K562 (cell line): ENCODE data around the gene EXOSC9. TPM values are rescaled to one million over a fixed set of nuclear protein-coding genes. Genes with fewer than 3 reads are reported as not detected.

ENCODE experiments used
- ATAC-seq: fragments of 200-7000 bp; cut with Tn5 transposase; 3 replicates; pipeline ENCODE4 v1.9.1; 2020; ENCODE audit warnings: moderate library complexity
- BruUV-seq: library from RNA; stranded (reverse); fragments of 400-500 nt; replicated peaks from 2 replicates; lab custom pipeline; 2021; lab: Mats Ljungman, UMichigan
- CTCF ChIA-PET: fragments of 300-600 bp; formaldehyde crosslinking; extraction: SDS; loops from one replicate; lab custom pipeline; 2021; ENCODE audit warnings: low intra/inter-chr PET ratio; lab: Yijun Ruan, JAX
- POLR2A ChIA-PET: fragments of 300-600, 350-650 bp; sonication (Branson Sonifier 250); formaldehyde crosslinking; extraction: SDS; loops from one replicate; lab custom pipeline; 2021; ENCODE audit warnings: antibody characterized with exemption, inconsistent platforms; lab: Yijun Ruan, JAX
- DNase-seq, 4 experiments: peaks; one replicate each; pipeline versions ENCODE4 v3.0.0 to v3.0.0-alpha.2; 2011 to 2018; ENCODE audit warnings: low spot score in 3 of 4, mixed read lengths in 3 of 4; ENCODE audit errors: extremely low read depth in 1 of 4
- FAIRE-seq: peaks from 2 replicates; lab custom pipeline; 2011; peaks lifted over from hg19 to GRCh38; lab: Jason Lieb, UNC
- H2AFZ ChIP-seq: 2 replicates; pipeline ENCODE4 v1.6.0; 2011; ENCODE audit warnings: low read depth, low read length, control low read depth, inconsistent platforms
- H3K27ac ChIP-seq: fragments of 200-600 bp; 3 replicates; pipeline ENCODE4 v1.8.0; 2011; ENCODE audit warnings: low read depth, mild to moderate bottlenecking, control low read depth, inconsistent platforms, low read length, moderate library complexity, mixed read lengths; ENCODE audit errors: extremely low read depth
- H3K27me3 ChIP-seq, 2 experiments: fragments of 300-600 bp in 1 of 2; 2 replicates in 1 of 2; 3 replicates in 1 of 2; pipeline versions ENCODE4 v1.6.0 to v1.8.0; 2011; ENCODE audit warnings: inconsistent platforms in 2 of 2, low read length in 2 of 2, mild to moderate bottlenecking in 1 of 2, mixed read lengths in 1 of 2, moderate library complexity in 1 of 2; ENCODE audit not compliant: control insufficient read depth in 2 of 2, insufficient read depth in 2 of 2
- H3K36me3 ChIP-seq: fragments of 300-600 bp; 3 replicates; pipeline ENCODE4 v1.8.0; 2011; ENCODE audit warnings: mild to moderate bottlenecking, low read length, inconsistent platforms; ENCODE audit not compliant: control insufficient read depth, insufficient read depth
- H3K4me1 ChIP-seq, 2 experiments: fragments of 200-600 bp in 1 of 2; replicated peaks in 1 of 2; 2 replicates in 1 of 2; 3 replicates in 1 of 2; pipeline versions ENCODE4 v1.5.1 to v1.8.0; 2011; ENCODE audit warnings: inconsistent platforms in 2 of 2, low read length in 2 of 2, mild to moderate bottlenecking in 1 of 2, mixed read lengths in 1 of 2, moderate library complexity in 1 of 2; ENCODE audit not compliant: control insufficient read depth in 2 of 2, insufficient read depth in 2 of 2
- H3K4me2 ChIP-seq: 2 replicates; pipeline ENCODE4 v1.6.1; 2011; ENCODE audit warnings: low read length, control low read depth, inconsistent platforms, mixed read lengths; ENCODE audit not compliant: insufficient read depth
- H3K4me3 ChIP-seq: fragments of 200-600 bp; sonication (generic), shearing (Covaris generic); 2 replicates; pipeline ENCODE4 v1.5.1; 2016; ENCODE audit warnings: control low read depth, inconsistent platforms
- H3K79me2 ChIP-seq: fragments of 200-600 bp; 3 replicates; pipeline ENCODE4 v1.8.0; 2011; ENCODE audit warnings: low read length, inconsistent platforms; ENCODE audit not compliant: control insufficient read depth, insufficient read depth
- H3K9ac ChIP-seq, 2 experiments: 2 replicates each; pipeline versions ENCODE4 v1.6.0 to v1.6.1; 2011; ENCODE audit warnings: low read depth in 2 of 2, low read length in 2 of 2, control low read depth in 1 of 2, inconsistent platforms in 1 of 2, mild to moderate bottlenecking in 1 of 2, mixed read lengths in 1 of 2; ENCODE audit not compliant: insufficient read depth in 1 of 2
- H3K9me1 ChIP-seq: one replicate; pipeline ENCODE4 v1.6.0; 2011; ENCODE audit warnings: inconsistent platforms, mild to moderate bottlenecking, low read length, moderate library complexity; ENCODE audit not compliant: control insufficient read depth, insufficient read depth
- H3K9me3 ChIP-seq: replicated peaks from 2 replicates; pipeline ENCODE4 v1.5.1; 2011; ENCODE audit warnings: low read depth, low read length, inconsistent platforms; ENCODE audit not compliant: control insufficient read depth, insufficient read depth
- H4K20me1 ChIP-seq: replicated peaks from 2 replicates; pipeline ENCODE4 v1.6.1; 2011; ENCODE audit warnings: low read length, inconsistent platforms, mixed read lengths; ENCODE audit not compliant: control insufficient read depth, insufficient read depth
- CBX8 ChIP-seq: fragments of 200-600 bp; sonication (generic); IDR thresholded peaks from 2 replicates; pipeline ENCODE4 v1.6.1; 2012; ENCODE audit warnings: borderline replicate concordance, mixed run types, low read depth, mild to moderate bottlenecking, moderate library complexity, mixed read lengths, low read length, control low read depth, inconsistent platforms; ENCODE audit not compliant: poor library complexity, severe bottlenecking; ENCODE audit errors: extremely low read depth
- FOS ChIP-seq: IDR thresholded peaks from 3 replicates; pipeline ENCODE4 v1.6.1; 2011; ENCODE audit not compliant: insufficient read length; ENCODE audit errors: extremely low read depth
- FOXM1 ChIP-seq, 2 experiments: fragments of 450-650 bp in 1 of 2; sonication (generic) in 1 of 2; formaldehyde crosslinking in 1 of 2; IDR thresholded peaks; 2 replicates each; pipeline versions ENCODE4 v1.6.1 to v1.9.0; 2017 to 2022; ENCODE audit warnings: low read depth in 2 of 2, mild to moderate bottlenecking in 2 of 2, missing genetic modification reagents in 1 of 2, moderate library complexity in 1 of 2
- HDGF ChIP-seq: fragments of 450-650 bp; IDR thresholded peaks from 2 replicates; pipeline ENCODE4 v1.6.1; 2016
- RUNX1 ChIP-seq: sonication (generic); IDR thresholded peaks from 2 replicates; pipeline ENCODE4 v1.6.1; 2016; ENCODE audit warnings: antibody characterized with exemption, low read depth
- STAT5A ChIP-seq: IDR thresholded peaks from 2 replicates; pipeline ENCODE4 v1.6.1; 2012; ENCODE audit warnings: low read length, inconsistent platforms, borderline replicate concordance
- TAL1 ChIP-seq: fragments of 450-650 bp; IDR thresholded peaks from 2 replicates; pipeline ENCODE4 v1.6.1; 2016; ENCODE audit warnings: mild to moderate bottlenecking
- TCFL5 ChIP-seq: fragments of 250-450 bp; sonication (Bioruptor Pico); conservative IDR thresholded peaks from 2 replicates; pipeline ENCODE4 v1.6.1; 2021; ENCODE audit warnings: mild to moderate bottlenecking, moderate library complexity, matching md5 sums
- TEAD4 ChIP-seq, 2 experiments: sonication (generic) in 1 of 2; formaldehyde crosslinking in 1 of 2; IDR thresholded peaks; 2 replicates each; pipeline versions ENCODE4 v1.6.1 to v1.8.0; 2012 to 2022; ENCODE audit warnings: borderline replicate concordance in 1 of 2, inconsistent platforms in 1 of 2, low read length in 1 of 2, mild to moderate bottlenecking in 1 of 2, missing genetic modification reagents in 1 of 2
- ZNF124 ChIP-seq: sonication (generic); formaldehyde crosslinking; IDR thresholded peaks from 2 replicates; pipeline ENCODE4 v1.8.1; 2022; ENCODE audit warnings: missing genetic modification reagents
- WGBS: fragments of 100-300 bp; shearing (Covaris generic); methylation state at CpG from one replicate; pipeline ENCODE4 v1.1.6; 2016; ENCODE audit warnings: low coverage, mixed read lengths; ENCODE audit not compliant: insufficient coverage; ENCODE audit errors: missing lambda C conversion rate; 5-methylcytosine and 5-hydroxymethylcytosine counted together
- in situ Hi-C: fragments of 300-500 bp; cut with MboI; formaldehyde crosslinking; loops from 4 replicates; pipeline ENCODE4 v1.15.0; 2018; ENCODE audit warnings: inconsistent platforms, mixed read lengths
- intact Hi-C: fragments of 100-400 bp; cut with micrococcal nuclease; formaldehyde crosslinking; loops from 2 replicates; pipeline ENCODE4 v1.14.2; 2022
- polyA plus RNA-seq, 8 experiments: library from polyadenylated mRNA; depleted of rRNA in 4 of 8; stranded (reverse) in 5 of 8; unstranded in 3 of 8; fragments of >200 nt; fragmentation: Nextera tagmentation in 2 of 8; fragmentation: Illumina TruSeq in 1 of 8; extraction: Ambion mirVana in 2 of 8; extraction: Trizol in 1 of 8; gene quantifications; 2 replicates each; pipeline versions ENCODE4 v1.2.1 to v1.2.3, GENCODE V29; 2011 to 2014; ENCODE audit warnings: inconsistent platforms in 1 of 8, missing spikeins in 1 of 8
- total RNA-seq, 7 experiments: library from RNA; depleted of rRNA in 6 of 7; stranded (reverse); fragments of >200 nt in 6 of 7; fragmentation: Illumina TruSeq in 2 of 7; extraction: Trizol in 2 of 7; gene quantifications; 2 replicates each; pipeline versions ENCODE4 v1.2.1 to v1.2.3, GENCODE V29; 2011 to 2021; ENCODE audit warnings: low replicate concordance in 1 of 7
- TF ChIP-seq, protein P1 (sequence below), 2 experiments: fragments of 450-650 bp in 1 of 2; IDR thresholded peaks; 2 replicates each; pipeline ENCODE4 v1.6.1; 2011 to 2017; ENCODE audit warnings: low read depth in 2 of 2, antibody characterized with exemption in 1 of 2, borderline replicate concordance in 1 of 2, low read length in 1 of 2, mild to moderate bottlenecking in 1 of 2, mixed read lengths in 1 of 2; ENCODE audit not compliant: control insufficient read depth in 1 of 2
- TF ChIP-seq, protein P2 (sequence below), 2 experiments: IDR thresholded peaks; 2 replicates each; pipeline ENCODE4 v1.6.1; 2012; ENCODE audit warnings: improper control_type of control experiment in 2 of 2, low read depth in 2 of 2, low read length in 2 of 2, borderline replicate concordance in 1 of 2

Gene EXOSC9
- total and polyA plus RNA-seq, 9 of the 15 experiments (the other 6 are each of a cell fraction or from before 2014, with no cell fraction given) = 64.7 to 166 (median 115) TPM

DNA sequence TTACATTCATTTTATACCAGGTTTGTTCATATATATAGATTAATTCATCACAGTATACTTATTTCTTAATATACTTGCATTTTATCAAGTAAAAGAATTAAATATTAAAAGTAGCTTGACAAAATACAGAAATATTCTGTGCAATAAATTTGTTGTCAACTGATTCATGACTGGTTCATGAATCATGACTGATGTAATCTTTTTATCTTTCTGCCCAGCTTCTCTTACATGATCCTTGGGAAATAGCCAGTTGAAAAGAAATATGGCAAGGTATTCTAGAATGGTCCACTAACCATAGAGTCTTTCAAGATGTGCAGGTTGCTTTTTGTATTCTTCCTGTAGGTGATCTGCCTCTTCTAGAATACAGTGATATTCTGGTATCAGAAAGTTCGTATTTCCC, 26.7 kb downstream of the EXOSC9 start (continued):
- TF ChIP-seq, protein P1, sequence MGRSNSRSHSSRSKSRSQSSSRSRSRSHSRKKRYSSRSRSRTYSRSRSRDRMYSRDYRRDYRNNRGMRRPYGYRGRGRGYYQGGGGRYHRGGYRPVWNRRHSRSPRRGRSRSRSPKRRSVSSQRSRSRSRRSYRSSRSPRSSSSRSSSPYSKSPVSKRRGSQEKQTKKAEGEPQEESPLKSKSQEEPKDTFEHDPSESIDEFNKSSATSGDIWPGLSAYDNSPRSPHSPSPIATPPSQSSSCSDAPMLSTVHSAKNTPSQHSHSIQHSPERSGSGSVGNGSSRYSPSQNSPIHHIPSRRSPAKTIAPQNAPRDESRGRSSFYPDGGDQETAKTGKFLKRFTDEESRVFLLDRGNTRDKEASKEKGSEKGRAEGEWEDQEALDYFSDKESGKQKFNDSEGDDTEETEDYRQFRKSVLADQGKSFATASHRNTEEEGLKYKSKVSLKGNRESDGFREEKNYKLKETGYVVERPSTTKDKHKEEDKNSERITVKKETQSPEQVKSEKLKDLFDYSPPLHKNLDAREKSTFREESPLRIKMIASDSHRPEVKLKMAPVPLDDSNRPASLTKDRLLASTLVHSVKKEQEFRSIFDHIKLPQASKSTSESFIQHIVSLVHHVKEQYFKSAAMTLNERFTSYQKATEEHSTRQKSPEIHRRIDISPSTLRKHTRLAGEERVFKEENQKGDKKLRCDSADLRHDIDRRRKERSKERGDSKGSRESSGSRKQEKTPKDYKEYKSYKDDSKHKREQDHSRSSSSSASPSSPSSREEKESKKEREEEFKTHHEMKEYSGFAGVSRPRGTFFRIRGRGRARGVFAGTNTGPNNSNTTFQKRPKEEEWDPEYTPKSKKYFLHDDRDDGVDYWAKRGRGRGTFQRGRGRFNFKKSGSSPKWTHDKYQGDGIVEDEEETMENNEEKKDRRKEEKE (IDR thresholded peaks at IDR 0.05; ENCODE audit: borderline replicate concordance in 1 of 2, control insufficient read depth in 1 of 2, low read depth in 2 of 2, low read length in 1 of 2) = no peak
- TF ChIP-seq ZNF124 (CRISPR knock-in tag) (no peak), TAL1 (peak; percentile 62), FOXM1 (IDR thresholded peaks at IDR 0.05; ENCODE audit: low read depth) (0 out of 2 replicates have a peak, but pooled peaks have one; percentile 22), FOXM1 (CRISPR knock-in tag; IDR thresholded peaks at IDR 0.05; ENCODE audit: low read depth) (no peak), TCFL5 (CRISPR knock-in tag) (no peak), FOS (peak; percentile 21), RUNX1 (no peak)

DNA sequence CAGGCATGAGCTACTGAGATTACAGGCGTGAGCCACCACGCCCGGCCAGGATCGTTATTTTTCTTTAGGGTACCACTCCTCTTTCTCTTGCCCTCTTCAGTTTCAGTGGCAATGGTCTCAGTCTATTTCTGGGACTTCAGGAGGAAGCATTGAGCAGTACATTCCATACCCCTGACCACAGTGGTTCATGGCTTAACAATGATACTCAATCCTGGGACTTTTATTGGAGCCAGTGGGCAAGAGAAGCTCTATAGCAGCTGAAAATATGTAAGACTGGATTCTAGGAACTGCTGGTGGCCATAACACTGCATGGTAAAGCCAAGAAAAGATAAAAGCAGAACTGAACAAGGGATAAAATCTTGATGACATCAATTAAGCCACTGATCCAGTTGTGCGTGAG, 28.4 kb downstream of the EXOSC9 start:
- no peak for DNase-seq
- H3K27me3 ChIP-seq = no peaks in the 10 kb centered on the region
- no peak overlapping the region; a peak in 1 of 4 replicates for H3K9ac ChIP-seq
- ATAC-seq = no peak
- peaks cover 0 to 10% of the 10 kb centered on the region in 2 experiments; a peak in 2 of 5 replicates for H3K4me1 ChIP-seq
- TF ChIP-seq STAT5A (no peak), CBX8 (no peak), TEAD4 (IDR thresholded peaks at IDR 0.05; ENCODE audit: low read length) (peak; percentile 12; the same call in 1 of the 2 replicates), TEAD4 (CRISPR knock-in tag; IDR thresholded peaks at IDR 0.05; ENCODE audit: borderline replicate concordance) (no peak), HDGF (no peak)
- TF ChIP-seq, protein P2, sequence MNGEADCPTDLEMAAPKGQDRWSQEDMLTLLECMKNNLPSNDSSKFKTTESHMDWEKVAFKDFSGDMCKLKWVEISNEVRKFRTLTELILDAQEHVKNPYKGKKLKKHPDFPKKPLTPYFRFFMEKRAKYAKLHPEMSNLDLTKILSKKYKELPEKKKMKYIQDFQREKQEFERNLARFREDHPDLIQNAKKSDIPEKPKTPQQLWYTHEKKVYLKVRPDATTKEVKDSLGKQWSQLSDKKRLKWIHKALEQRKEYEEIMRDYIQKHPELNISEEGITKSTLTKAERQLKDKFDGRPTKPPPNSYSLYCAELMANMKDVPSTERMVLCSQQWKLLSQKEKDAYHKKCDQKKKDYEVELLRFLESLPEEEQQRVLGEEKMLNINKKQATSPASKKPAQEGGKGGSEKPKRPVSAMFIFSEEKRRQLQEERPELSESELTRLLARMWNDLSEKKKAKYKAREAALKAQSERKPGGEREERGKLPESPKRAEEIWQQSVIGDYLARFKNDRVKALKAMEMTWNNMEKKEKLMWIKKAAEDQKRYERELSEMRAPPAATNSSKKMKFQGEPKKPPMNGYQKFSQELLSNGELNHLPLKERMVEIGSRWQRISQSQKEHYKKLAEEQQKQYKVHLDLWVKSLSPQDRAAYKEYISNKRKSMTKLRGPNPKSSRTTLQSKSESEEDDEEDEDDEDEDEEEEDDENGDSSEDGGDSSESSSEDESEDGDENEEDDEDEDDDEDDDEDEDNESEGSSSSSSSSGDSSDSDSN (IDR thresholded peaks at IDR 0.05; ENCODE audit: borderline replicate concordance in 1 of 2, low read depth in 2 of 2, low read length in 2 of 2) = no peak
- POLR2A ChIA-PET = no interaction called here
- H4K20me1 ChIP-seq = no peaks in the 10 kb centered on the region
- H3K4me2 ChIP-seq = no peak overlapping the region
- H3K36me3 ChIP-seq = peaks cover 9% of the 10 kb centered on the region; the same call in 1 of the 3 replicates
- no peak overlapping the region for H3K4me3 ChIP-seq
- H3K9me1 ChIP-seq = no peaks in the 10 kb centered on the region
- BruUV-seq = no TSS peak
- FAIRE-seq = no peak
- no peak overlapping the region for H3K27ac ChIP-seq
- 83% methylated on average over 5 of the region's 5 CpGs for WGBS
- H3K79me2 ChIP-seq = no peaks in the 10 kb centered on the region
- intact Hi-C loops (no loop called here), in situ Hi-C loops (no loop called here)
- H2AFZ ChIP-seq = no peak overlapping the region
- CTCF ChIA-PET = interaction anchor here (0.6 kb wide), 1 partner anchor 312 kb away, joined by 3 read pairs; no protein-coding TSS in a partner anchor
- H3K9me3 ChIP-seq = no peaks in the 10 kb centered on the region
